ENCODE measurements around the gene ILKAP. TPM values are rescaled to one million over a fixed set of nuclear protein-coding genes. Genes with fewer than 3 reads are reported as not detected.

ILKAP gene
- total and polyA plus RNA-seq, 5 donors, result 24.4 to 34.3 (median 30.9) TPM

DNA sequence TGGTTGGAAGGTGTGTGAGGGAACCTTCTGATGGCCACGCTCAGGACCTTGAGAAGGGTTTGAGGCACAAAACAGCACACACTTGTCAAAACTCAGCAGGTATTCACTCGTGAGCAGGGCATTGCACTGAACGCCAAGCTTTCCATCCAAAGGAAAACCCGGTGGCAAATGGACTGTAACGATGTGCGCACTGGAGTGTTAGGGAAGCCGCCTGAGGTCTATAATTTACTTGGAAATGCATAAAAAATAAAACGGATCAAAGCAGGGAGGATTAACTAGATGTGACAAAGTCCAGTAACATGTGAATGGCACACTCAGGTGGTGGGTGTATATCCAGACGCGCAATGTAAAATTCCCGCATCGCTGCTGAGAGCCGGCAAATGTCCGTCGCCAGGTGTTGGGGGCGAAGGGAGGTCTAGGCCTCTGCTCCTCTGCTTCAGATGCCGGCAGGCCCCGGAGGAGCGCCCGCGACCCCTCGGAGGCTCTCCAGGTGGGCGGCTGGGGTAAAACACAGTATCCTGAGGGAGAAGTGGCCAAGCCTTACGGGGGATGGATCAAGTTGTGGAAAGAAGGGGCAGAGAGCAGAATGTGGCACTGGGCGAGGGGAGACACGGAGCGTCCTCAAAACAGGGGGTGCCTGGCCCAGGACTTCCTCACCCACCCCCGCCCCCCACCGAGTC, 21.0 kb upstream of the ILKAP start:
- H3K27ac ChIP-seq (ENCODE audit: low read length), result no peak overlapping the region
- ATAC-seq, result no peak
- intact Hi-C loops (cut with DNase I), result no loop called here
- H3K4me3 ChIP-seq (ENCODE audit: low read length), result no peak overlapping the region
- no peak for DNase-seq
- H3K27me3 ChIP-seq (ENCODE audit: control insufficient read depth, insufficient read depth), result no peaks in the 10 kb centered on the region
- WGBS, result 93% methylated on average over 29 of the region's 29 CpGs
- H3K9me3 ChIP-seq (ENCODE audit: control insufficient read depth, low read length), result no peaks in the 10 kb centered on the region
- H3K4me1 ChIP-seq (ENCODE audit: control insufficient read depth, insufficient read depth, low read length), result no peaks in the 10 kb centered on the region

- 79% methylated on average over 23 of the region's 23 CpGs for WGBS
- ATAC-seq, result peak; percentile 45 to 66
Observed at GRCh38 chr2:238220892-238221521, 17.5 kb upstream of the ILKAP start.

GRCh38 chr2:238220274-238220891, 16.9 kb upstream of the ILKAP start:
- no peak for ATAC-seq

More at GRCh38 chr2:238220892-238221521, 17.5 kb upstream of the ILKAP start:
- H3K4me1 ChIP-seq (ENCODE audit: control insufficient read depth, insufficient read depth, low read length), result peaks cover 4% of the 10 kb centered on the region
- H3K27ac ChIP-seq (ENCODE audit: low read length), result no peak overlapping the region
- no peaks in the 10 kb centered on the region for H3K9me3 ChIP-seq (ENCODE audit: control insufficient read depth, low read length)
- no peak overlapping the region for H3K4me3 ChIP-seq (ENCODE audit: low read length)
- intact Hi-C loops (cut with DNase I), result no loop called here
- peak in 1 of 3 donors; percentile 62 for DNase-seq
- H3K27me3 ChIP-seq (ENCODE audit: control insufficient read depth, insufficient read depth), result no peaks in the 10 kb centered on the region

GRCh38 chr2:238216651-238217184, 13.2 kb upstream of the ILKAP start:
- whole genome bisulfite sequencing, result 76% methylated on average over 2 of the region's 2 CpGs
- DNase-seq (no peak), ATAC-seq (peak; percentile 42 to 62)
- H3K27me3 ChIP-seq (ENCODE audit: control insufficient read depth, insufficient read depth), result no peaks in the 10 kb centered on the region
- intact Hi-C loops (cut with DNase I), result no loop called here
- peaks cover 4% of the 10 kb centered on the region for H3K4me1 ChIP-seq (ENCODE audit: control insufficient read depth, insufficient read depth, low read length)
- H3K27ac ChIP-seq (ENCODE audit: low read length), result no peak overlapping the region
- H3K9me3 ChIP-seq (ENCODE audit: control insufficient read depth, low read length), result no peaks in the 10 kb centered on the region
- no peak overlapping the region for H3K4me3 ChIP-seq (ENCODE audit: low read length)

More at GRCh38 chr2:238220274-238220891, 16.9 kb upstream of the ILKAP start:
- intact Hi-C loops (cut with DNase I), result no loop called here
- H3K4me1 ChIP-seq (ENCODE audit: control insufficient read depth, insufficient read depth, low read length), result peaks cover 4% of the 10 kb centered on the region
- 74% methylated on average over 10 of the region's 10 CpGs for whole genome bisulfite sequencing
- DNase-seq, result no peak
- H3K27ac ChIP-seq (ENCODE audit: low read length), result no peak overlapping the region
- H3K9me3 ChIP-seq (ENCODE audit: control insufficient read depth, low read length), result no peaks in the 10 kb centered on the region
- no peak overlapping the region for H3K4me3 ChIP-seq (ENCODE audit: low read length)
- no peaks in the 10 kb centered on the region for H3K27me3 ChIP-seq (ENCODE audit: control insufficient read depth, insufficient read depth)

DNA sequence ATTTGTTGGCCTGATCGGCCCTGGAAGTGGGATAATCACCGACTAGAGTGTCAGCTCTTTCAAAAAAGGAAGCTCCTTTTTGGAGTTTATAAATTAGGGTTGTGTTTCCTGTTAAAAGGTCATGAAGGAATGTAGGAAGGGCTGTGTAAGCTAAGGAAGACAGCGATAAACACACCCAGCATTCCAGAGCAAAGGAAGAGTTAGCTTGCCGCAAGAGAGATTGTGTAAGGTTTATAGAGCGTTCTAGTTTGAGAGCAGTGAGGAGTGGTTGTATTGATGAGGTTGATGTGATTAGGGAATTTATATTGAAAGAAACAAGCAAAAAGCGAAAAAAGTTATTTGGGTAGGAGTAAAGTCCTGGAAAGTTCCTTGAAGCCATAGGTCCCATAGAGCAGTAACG, 3.5 kb upstream of the ILKAP start:
- Histone ChIP-seq H3K4me3 (ENCODE audit: low read length) (no peak overlapping the region), H3K27ac (ENCODE audit: low read length) (no peak overlapping the region), H3K4me1 (ENCODE audit: control insufficient read depth, insufficient read depth, low read length) (peaks cover 3% of the 10 kb centered on the region), H3K27me3 (ENCODE audit: control insufficient read depth, insufficient read depth) (no peaks in the 10 kb centered on the region), H3K9me3 (ENCODE audit: control insufficient read depth, low read length) (no peaks in the 10 kb centered on the region)
- ATAC-seq (no peak), DNase-seq (no peak)
- intact Hi-C loops (cut with DNase I), result no loop called here
- WGBS, result 71% methylated on average over 7 of the region's 7 CpGs

GRCh38 chr2:238203973-238204683, 633 bp upstream of the ILKAP start:
- peak in 1 of 2 donors; percentile 14 for ATAC-seq
- intact Hi-C loops (cut with DNase I), result no loop called here

DNA sequence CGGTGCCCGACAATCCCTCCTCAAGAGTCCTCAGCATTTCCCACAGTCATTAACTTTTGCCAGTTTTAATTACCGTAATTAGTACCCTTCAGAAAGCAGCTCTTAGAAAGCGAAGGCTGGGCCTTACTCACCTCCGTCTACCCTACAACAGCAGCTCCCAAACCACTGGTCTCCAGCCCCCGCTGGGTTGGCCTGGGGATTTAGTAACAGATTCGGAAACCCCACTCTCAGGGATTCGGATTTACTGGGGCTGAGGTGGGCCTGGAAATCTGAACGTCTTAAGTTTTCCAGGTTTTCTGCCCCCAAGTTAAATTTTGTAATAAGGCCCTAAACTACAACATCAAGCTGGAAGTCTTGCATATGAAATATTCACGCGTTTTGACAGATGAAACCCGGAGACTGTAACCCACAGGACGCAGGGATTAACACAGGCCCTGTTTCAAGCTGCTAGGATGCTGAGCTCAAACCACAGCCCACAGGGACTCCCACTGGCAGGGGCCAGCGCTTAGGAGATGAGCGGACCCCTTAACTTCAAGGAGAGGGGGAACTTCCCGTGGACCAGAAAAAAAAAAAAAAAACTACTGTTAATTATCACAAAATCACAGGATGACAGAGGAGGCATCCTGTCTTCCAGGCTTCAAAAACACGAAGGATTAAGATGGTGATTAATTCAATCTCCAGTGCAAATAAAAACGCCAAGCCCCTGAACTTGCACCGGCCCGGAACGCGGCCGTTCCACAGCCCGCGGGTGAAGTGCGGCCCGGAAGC, 985 bp downstream of the ILKAP start:
- no peaks in the 10 kb centered on the region for H3K9me3 ChIP-seq (ENCODE audit: control insufficient read depth, low read length)
- no peaks in the 10 kb centered on the region for H3K27me3 ChIP-seq (ENCODE audit: control insufficient read depth, insufficient read depth)
- ATAC-seq, result no peak
- H3K4me3 ChIP-seq (ENCODE audit: low read length), result peak overlapping the region; percentile 99
- WGBS, result 8% methylated on average over 27 of the region's 27 CpGs
- peak overlapping the region; percentile 99 for H3K27ac ChIP-seq (ENCODE audit: low read length)
- intact Hi-C loops (cut with DNase I), result no loop called here
- DNase-seq, result no peak
- H3K4me1 ChIP-seq (ENCODE audit: control insufficient read depth, insufficient read depth, low read length), result peaks cover 3% of the 10 kb centered on the region

More at GRCh38 chr2:238203973-238204683, 633 bp upstream of the ILKAP start:
- no peaks in the 10 kb centered on the region for H3K27me3 ChIP-seq (ENCODE audit: control insufficient read depth, insufficient read depth)
- no peak for DNase-seq
- H3K9me3 ChIP-seq (ENCODE audit: control insufficient read depth, low read length), result no peaks in the 10 kb centered on the region
- peak overlapping the region; percentile 82 for H3K27ac ChIP-seq (ENCODE audit: low read length)
- H3K4me3 ChIP-seq (ENCODE audit: low read length), result peak overlapping the region; percentile 99
- WGBS, result 54% methylated on average over 18 of the region's 18 CpGs
- H3K4me1 ChIP-seq (ENCODE audit: control insufficient read depth, insufficient read depth, low read length), result peaks cover 3% of the 10 kb centered on the region

DNA sequence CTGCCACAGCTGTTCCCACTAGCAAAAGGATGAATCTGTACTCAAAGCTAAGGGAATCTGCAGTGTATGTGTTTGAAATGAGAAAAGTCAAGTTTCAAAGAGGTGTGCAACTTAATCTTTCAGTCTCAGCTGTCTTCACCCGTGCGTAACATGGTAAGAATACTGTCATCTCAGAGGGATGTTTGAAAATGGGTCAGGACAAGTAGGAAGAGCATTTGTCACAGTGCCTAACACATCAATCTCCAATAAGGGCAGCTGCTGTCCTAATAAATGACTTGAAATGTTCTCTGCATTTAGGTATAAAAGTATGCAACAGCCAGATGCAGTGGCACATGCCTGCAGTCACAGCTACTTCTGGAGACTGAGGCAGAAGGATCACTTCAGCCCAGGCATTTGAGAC, 13.1 kb downstream of the ILKAP start:
- 92% methylated on average over 2 of the region's 2 CpGs for WGBS

GRCh38 chr2:238187618-238188548, 15.6 kb downstream of the ILKAP start:
- Histone ChIP-seq H3K4me1 (ENCODE audit: control insufficient read depth, insufficient read depth, low read length) (no peaks in the 10 kb centered on the region), H3K27me3 (ENCODE audit: control insufficient read depth, insufficient read depth) (no peaks in the 10 kb centered on the region), H3K27ac (ENCODE audit: low read length) (peak overlapping the region; percentile 9), H3K4me3 (ENCODE audit: low read length) (no peak overlapping the region), H3K9me3 (ENCODE audit: control insufficient read depth, low read length) (no peaks in the 10 kb centered on the region)
- peak in 1 of 2 donors; percentile 59 for ATAC-seq
- DNase-seq, result no peak
- intact Hi-C loops (cut with DNase I), result no loop called here
- 80% methylated on average over 17 of the region's 17 CpGs for whole genome bisulfite sequencing

More for the DNA sequence above, 13.1 kb downstream of the ILKAP start:
- intact Hi-C loops (cut with DNase I), result no loop called here
- Histone ChIP-seq H3K27me3 (ENCODE audit: control insufficient read depth, insufficient read depth) (no peaks in the 10 kb centered on the region), H3K27ac (ENCODE audit: low read length) (no peak overlapping the region), H3K9me3 (ENCODE audit: control insufficient read depth, low read length) (no peaks in the 10 kb centered on the region), H3K4me3 (ENCODE audit: low read length) (no peak overlapping the region), H3K4me1 (ENCODE audit: control insufficient read depth, insufficient read depth, low read length) (no peaks in the 10 kb centered on the region)
- DNase-seq (no peak), ATAC-seq (no peak)
